Right lobe of liver (tissue), 6 donors: ENCODE results near the gene CC2D1A. TPM values are rescaled to one million over a fixed set of nuclear protein-coding genes. Genes with fewer than 3 reads are reported as not detected.

ENCODE experiments used
- ATAC-seq, 4 donors: fragments of 200-7000 bp; cut with Tn5 transposase; one replicate each; pipeline ENCODE4 v1.9.1; 2020; ENCODE audit warnings: mild to moderate bottlenecking in 4 of 4, moderate library complexity in 4 of 4
- DNase-seq, 3 donors: peaks; one replicate each; pipeline ENCODE4 v3.0.0-alpha.2; 2020
- H3K27ac ChIP-seq, 3 donors: fragments of 200-600 bp; one replicate each; pipeline ENCODE4 v1.8.0; 2022
- H3K27me3 ChIP-seq, 2 donors: fragments of 200-600 bp; one replicate each; pipeline ENCODE4 v1.8.0; 2022
- H3K36me3 ChIP-seq, 4 donors: fragments of 200-600 bp; sonication (generic) in 1 of 4; one replicate each; pipeline versions ENCODE4 v1.5.1 to v1.8.0; 2017 to 2022; ENCODE audit warnings: control low read depth in 1 of 4
- H3K4me1 ChIP-seq, 4 donors: fragments of 200-600 bp; sonication (generic) in 1 of 4; one replicate each; pipeline versions ENCODE4 v1.5.1 to v1.8.0; 2017 to 2022; ENCODE audit warnings: control low read depth in 1 of 4
- H3K4me3 ChIP-seq, 3 donors: fragments of 200-600 bp; one replicate each; pipeline ENCODE4 v1.8.0; 2022
- H3K9me3 ChIP-seq, 4 donors: fragments of 200-600 bp; sonication (generic) in 1 of 4; one replicate each; pipeline versions ENCODE4 v1.5.1 to v1.8.0; 2017 to 2022; ENCODE audit warnings: control low read depth in 1 of 4
- POLR2A ChIP-seq: fragments of 450-650 bp; IDR thresholded peaks from one replicate; pipeline ENCODE4 v1.6.1; 2017; ENCODE audit warnings: antibody characterized with exemption, mild to moderate bottlenecking
- WGBS: methylation state at CpG from one replicate; pipeline ENCODE4 v1.1.6; 2018; ENCODE audit warnings: low coverage, low lambda C conversion rate; ENCODE audit not compliant: insufficient coverage; ENCODE audit errors: missing lambda C conversion rate; 5-methylcytosine and 5-hydroxymethylcytosine counted together
- intact Hi-C, 2 donors: fragments of 100-400 bp; cut with DNase I; formaldehyde crosslinking; loops; one replicate each; pipeline versions ENCODE4 v1.11.2 to v1.14.1; 2022
- long read RNA-seq: library from polyadenylated mRNA; unstranded; transcript quantifications from one replicate; pipeline ENCODE4 v2.0.0, GENCODE V29; 2019
- total RNA-seq, 6 experiments: library from RNA; depleted of rRNA in 2 of 6; stranded (reverse); fragments of >200 nt in 2 of 6; fragmentation: NEBNext Ultra II Directional in 3 of 6; extraction: Animal tissue kit (Norgen Biotek cat#: 25700) in 3 of 6; gene quantifications; one replicate each; pipeline versions ENCODE4 v1.1.0 to v1.2.4, GENCODE V29; 2016 to 2023
- TF ChIP-seq, protein P1 (sequence below), 4 donors: fragments of 200-600 bp in 3 of 4; fragments of 450-650 bp in 1 of 4; IDR thresholded peaks; one replicate each; pipeline versions ENCODE4 v1.5.1 to v1.8.0; 2016 to 2022; ENCODE audit warnings: antibody characterized with exemption in 4 of 4, mild to moderate bottlenecking in 2 of 4
- donor health status: DM: no; HTN: yes; CAD: no.
- donor health status: DM: no; HTN: no; CAD: no.
- donor health status: DM: no; HTN: no; CAD: no.
- donor health status: DM: no; HTN: yes; CAD: no.
- donor health status: DM: no; HTN: yes; CAD: no.

Gene CC2D1A
- 10 to 100 TPM; 16.5 to 29.8 (median 18.1) TPM for total RNA-seq
- long read RNA-seq, partial matches to known transcripts, result 4 of 4 reads
- long read RNA-seq, other reads (novel, unspliced or antisense), result 0 of 4 reads

DNA sequence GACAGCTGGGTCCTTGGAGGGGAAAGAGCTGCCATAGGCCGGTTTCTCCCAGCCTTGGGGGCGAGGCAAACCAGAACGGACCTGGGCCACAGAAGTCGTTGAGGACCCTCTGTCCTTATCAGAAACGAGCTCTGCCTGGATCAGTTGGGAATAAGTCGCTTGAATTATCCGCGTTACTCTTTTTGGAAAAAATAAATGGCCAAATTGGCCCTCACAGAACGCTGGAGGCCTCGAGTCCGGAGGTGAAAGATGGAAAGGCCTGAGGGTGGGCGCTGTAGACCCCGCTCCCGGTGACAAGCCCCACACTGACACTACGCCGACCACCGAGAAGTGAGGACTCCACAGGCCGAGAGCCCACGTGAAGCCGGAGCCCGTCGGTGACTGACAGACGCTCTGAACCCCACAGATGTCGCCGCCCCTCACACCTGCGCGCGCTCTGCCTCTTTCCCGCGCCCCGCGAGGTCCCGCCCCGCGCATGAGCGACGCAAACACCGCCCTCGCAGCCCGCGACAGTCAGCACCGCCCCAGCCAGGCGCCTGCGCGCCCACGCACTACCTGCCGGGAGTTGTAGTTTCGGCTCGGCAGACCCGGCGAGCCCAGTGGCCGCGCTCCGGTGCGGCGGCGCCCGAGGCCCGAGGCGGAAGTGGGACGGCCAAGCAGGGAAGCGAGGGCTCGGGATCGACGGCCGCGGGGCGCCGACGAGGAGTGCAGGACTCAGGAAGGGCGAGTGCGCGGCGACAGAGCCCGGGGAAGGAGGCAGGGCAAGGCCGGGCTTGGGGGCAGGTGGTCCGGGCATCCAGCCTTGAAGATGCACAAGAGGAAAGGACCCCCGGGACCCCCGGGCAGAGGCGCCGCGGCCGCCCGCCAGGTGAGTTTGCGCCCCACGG is at the start of gene CC2D1A, which contains the start of gene BRME1:
TSS of gene CC2D1A (plus strand) at position 568 of the 887 bp plus-strand sequence. CDS start at position 809, 241 bp downstream.
TSS of gene BRME1 (minus strand) at position 484 of the 887 bp plus-strand sequence. CDS start 1,225 bp downstream, outside the sequence.
- Histone ChIP-seq H3K36me3 (no peaks in the 10 kb centered on the region), H3K9me3 (no peaks in the 10 kb centered on the region), H3K4me1 (peaks cover 0 to 13% (median 3%) of the 10 kb centered on the region in 4 donors), H3K27ac (peak within 1 kb of the TSS; percentile 45 to 79 (median 55)), H3K4me3 (peak within 1 kb of the TSS; percentile 71 to 92 (median 82)), H3K27me3 (no peaks in the 10 kb centered on the region)
- ATAC-seq, result peak; percentile 95 to 98 (median 97)
- TF ChIP-seq POLR2A, result peak; percentile 70
- TF ChIP-seq, protein P1, sequence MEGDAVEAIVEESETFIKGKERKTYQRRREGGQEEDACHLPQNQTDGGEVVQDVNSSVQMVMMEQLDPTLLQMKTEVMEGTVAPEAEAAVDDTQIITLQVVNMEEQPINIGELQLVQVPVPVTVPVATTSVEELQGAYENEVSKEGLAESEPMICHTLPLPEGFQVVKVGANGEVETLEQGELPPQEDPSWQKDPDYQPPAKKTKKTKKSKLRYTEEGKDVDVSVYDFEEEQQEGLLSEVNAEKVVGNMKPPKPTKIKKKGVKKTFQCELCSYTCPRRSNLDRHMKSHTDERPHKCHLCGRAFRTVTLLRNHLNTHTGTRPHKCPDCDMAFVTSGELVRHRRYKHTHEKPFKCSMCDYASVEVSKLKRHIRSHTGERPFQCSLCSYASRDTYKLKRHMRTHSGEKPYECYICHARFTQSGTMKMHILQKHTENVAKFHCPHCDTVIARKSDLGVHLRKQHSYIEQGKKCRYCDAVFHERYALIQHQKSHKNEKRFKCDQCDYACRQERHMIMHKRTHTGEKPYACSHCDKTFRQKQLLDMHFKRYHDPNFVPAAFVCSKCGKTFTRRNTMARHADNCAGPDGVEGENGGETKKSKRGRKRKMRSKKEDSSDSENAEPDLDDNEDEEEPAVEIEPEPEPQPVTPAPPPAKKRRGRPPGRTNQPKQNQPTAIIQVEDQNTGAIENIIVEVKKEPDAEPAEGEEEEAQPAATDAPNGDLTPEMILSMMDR (IDR thresholded peaks at IDR 0.05), result no peak
- 18% methylated on average over 12 of the region's 86 CpGs for WGBS
- peak; percentile 96 for DNase-seq
- intact Hi-C loops, result no loop called here

DNA sequence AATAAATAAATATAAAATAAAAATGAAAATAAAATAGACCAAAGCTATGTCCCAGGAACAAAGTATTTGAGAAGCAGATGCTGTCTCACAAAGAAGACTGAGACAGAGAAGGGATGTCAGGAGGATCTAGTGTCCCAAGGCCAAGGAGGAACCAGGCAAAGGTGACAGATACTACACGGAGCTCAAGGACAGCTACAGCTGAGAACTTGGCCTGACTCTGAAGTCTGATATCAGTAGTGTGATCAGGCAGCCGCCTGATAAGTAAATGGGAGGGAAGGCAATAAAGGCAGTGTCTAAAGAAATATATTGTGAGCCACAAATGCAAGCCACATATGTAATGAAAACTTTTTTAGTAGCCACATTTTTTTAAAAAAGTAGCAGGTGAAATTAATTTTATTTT is 49.5 kb upstream of the CC2D1A start:
- DNase-seq, result no peak
- intact Hi-C loops, result loop anchor here in 1 of 2 donors (5.0 kb wide), 1 partner anchor 249 kb away; no protein-coding TSS in a partner anchor
- H3K9me3 ChIP-seq, result no peaks in the 10 kb centered on the region
- ATAC-seq, result no peak
- H3K36me3 ChIP-seq, result no peaks in the 10 kb centered on the region
- no peaks in the 10 kb centered on the region for H3K27me3 ChIP-seq
- H3K4me1 ChIP-seq, result no peaks in the 10 kb centered on the region
- TF ChIP-seq POLR2A, result no peak
- TF ChIP-seq, protein P1 (IDR thresholded peaks at IDR 0.05), result no peak
- no peak overlapping the region for H3K27ac ChIP-seq
- H3K4me3 ChIP-seq, result no peak overlapping the region
- 29% methylated on average over 2 of the region's 2 CpGs for WGBS

DNA sequence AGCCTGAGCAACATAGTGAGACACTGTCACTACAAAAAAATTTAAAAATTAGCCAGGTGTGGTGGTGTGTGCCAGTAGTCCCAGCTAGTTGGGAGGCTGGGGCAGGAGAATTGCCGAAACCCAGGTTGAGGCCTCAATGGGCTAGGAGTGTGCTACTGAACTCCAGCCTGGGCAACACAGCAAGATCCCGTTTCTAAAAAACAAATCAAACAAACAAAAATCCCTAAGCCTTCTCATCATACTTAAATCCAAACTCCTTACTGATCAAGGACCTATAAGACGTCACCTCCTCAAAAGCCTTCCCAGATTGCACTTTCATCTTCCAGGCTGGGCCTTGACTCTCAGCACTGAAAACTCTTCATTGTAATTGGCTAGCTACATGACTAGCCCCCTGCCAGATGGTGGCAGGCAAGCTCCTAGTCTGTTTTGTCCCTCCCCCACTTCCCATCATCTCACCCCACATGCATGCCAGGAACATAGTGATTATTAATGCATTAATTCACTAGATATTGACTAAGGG is 46.6 kb upstream of the CC2D1A start:
- H3K36me3 ChIP-seq, result no peaks in the 10 kb centered on the region
- H3K27ac ChIP-seq, result no peak overlapping the region
- H3K4me3 ChIP-seq, result no peak overlapping the region
- peaks cover 0 to 6% (median 0%) of the 10 kb centered on the region in 4 donors for H3K4me1 ChIP-seq
- ATAC-seq (no peak), DNase-seq (no peak)
- WGBS, result 90% methylated on average over 2 of the region's 3 CpGs
- intact Hi-C loops, result loop anchor here in 1 of 2 donors (5.0 kb wide), 1 partner anchor 252 kb away; no protein-coding TSS in a partner anchor
- no peak for TF ChIP-seq POLR2A
- TF ChIP-seq, protein P1 (IDR thresholded peaks at IDR 0.05), result no peak
- no peaks in the 10 kb centered on the region for H3K9me3 ChIP-seq
- H3K27me3 ChIP-seq, result no peaks in the 10 kb centered on the region

DNA sequence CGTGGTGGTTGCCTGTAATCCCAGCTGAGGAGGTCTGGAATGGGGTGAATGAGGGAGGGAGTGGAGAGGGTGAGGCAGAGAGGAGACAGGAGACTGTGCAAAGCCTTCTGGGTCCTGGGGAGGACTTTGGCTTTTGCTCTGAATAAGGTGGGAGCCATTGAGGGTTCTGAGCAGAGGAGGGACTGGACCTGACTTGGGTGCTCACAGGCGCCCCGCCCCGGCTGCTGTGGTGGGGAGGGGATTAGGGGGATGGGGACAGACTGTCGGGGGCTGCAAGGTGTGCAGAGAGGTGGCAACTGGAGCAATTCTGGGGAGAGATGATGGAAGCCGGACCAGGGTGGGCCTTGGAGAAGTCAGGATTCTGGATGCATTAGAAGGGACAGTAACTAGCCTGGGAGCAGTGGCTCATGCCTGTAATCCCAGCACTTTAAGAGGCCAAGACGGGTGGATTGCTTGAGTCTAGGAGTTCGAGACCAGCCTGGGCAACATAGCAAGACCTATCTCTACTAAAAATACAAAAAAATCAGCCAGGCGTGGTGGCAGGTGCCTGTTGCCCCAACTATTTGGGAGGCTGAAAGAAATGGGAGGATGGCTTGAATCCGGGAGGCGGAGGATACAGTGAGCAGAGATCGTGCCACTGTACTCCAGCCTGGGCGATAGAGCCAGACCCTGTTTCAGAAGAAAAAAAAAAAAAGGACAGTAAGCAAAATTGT is 45.2 kb upstream of the CC2D1A start:
- WGBS, result 80% methylated on average over 10 of the region's 13 CpGs
- intact Hi-C loops, result loop anchor here (5.0 to 10.0 kb wide), 3 partner anchors 74 to 586 kb away; no protein-coding TSS in a partner anchor
- no peak for TF ChIP-seq POLR2A
- TF ChIP-seq, protein P1 (IDR thresholded peaks at IDR 0.05), result no peak
- H3K4me3 ChIP-seq, result no peak overlapping the region
- no peaks in the 10 kb centered on the region for H3K36me3 ChIP-seq
- no peak for ATAC-seq
- no peaks in the 10 kb centered on the region for H3K9me3 ChIP-seq
- no peak for DNase-seq
- peak overlapping the region in 2 of 3 donors; percentile 67 to 84 for H3K27ac ChIP-seq
- no peaks in the 10 kb centered on the region for H3K27me3 ChIP-seq
- peaks cover 0 to 6% (median 1%) of the 10 kb centered on the region in 4 donors for H3K4me1 ChIP-seq
